Cortex of kidney (tissue), 1 donor: ENCODE results near the gene RPL10.

Experiments
- DNase-seq: peaks from one replicate; lab custom pipeline; 2025; lab: John Stamatoyannopoulos, UW

Gene RPL10

DNA sequence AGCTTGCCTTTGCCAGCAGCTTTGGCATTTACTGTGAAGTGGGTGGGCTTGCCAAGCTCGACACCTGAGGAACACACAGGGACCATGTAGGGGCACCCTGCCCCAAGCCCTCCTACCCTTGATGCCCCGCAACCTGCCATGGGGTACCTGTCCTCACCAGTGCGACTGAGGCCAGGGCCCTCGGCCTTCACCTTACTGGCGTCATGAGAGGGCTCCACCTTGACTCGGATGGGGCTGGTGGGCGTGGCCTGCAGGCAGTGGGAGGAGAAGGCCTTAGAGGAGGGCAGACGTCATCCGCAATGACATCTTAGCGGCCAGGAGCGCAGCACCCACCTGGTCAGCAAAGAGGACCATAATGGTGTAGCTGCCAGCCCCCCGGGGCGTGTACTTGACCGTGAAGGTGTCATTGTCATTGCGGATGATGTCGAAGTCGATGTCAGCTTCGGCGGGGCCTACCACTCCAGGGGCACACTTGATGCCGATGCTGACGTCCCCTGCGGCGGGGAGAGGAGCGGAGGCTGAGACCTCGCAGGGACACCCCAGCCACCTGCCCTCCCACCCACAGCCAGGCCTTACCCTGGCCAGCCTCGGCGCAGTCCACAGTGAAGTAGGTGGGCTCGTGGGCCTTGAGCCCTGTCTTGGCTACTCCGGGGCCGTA, 36.0 kb upstream of the RPL10 start:
- no peak for DNase-seq

DNA sequence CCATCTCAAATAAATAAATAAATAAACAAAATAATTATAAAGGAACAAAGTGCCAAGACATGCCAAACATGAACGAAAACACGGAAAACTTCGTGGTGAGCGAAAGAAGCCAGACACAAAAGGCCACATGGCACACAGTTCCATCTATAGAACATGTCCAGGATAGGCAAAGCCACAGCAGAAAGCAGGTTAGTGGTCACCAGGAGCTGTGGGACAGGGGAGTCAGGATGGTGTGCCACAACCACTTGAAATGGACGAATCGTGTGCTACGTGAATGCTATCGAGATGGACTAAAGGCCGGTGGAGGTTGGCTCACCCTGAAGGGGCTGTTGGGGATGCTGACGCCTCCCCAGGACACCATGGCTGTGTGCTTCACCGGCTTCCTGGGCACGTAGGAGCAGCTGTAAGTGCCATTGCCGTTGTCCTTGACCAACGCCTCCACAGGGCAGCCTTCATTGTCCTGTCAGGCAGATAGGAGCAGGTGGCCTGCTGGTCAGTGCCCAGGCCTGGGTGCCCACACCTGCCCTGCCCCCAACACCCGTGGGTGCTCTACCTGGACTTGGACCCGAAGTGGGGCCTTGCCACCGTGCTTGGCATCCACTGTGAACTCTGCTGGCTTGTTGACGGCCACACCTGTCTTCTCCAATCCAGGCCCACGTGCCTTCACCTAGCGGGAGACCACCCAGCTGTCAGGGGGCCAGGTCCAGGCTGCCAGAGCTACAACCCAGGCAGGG, 34.3 kb upstream of the RPL10 start:
- DNase-seq: no peak

DNA sequence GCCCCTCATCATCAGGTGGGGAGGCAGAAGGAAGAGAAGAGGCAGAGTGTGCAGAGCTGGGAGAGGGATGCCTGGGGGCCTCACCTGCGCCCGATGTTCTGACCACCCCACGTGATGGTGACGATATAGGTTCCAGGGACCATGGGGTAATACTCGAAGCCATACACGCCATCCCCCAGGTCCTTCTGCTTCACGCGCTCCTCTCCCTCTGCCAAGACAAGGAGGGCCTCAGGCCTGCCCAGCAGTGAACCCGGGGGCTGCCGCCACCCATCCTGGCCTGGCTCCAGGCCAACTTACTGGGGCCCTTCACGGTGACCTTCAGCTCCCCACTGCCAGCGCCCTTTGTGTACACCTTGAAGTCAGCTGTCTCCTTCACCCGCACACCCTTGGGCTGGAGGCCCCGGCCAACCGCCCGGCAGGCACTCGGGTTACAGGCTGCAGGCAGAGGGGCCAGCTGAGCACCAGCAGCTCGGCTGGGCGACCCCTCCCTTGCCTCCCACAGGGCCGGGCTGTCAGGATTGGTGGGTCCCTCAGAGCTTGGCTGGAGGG, 33.1 kb upstream of the RPL10 start:
- DNase-seq: no peak

DNA sequence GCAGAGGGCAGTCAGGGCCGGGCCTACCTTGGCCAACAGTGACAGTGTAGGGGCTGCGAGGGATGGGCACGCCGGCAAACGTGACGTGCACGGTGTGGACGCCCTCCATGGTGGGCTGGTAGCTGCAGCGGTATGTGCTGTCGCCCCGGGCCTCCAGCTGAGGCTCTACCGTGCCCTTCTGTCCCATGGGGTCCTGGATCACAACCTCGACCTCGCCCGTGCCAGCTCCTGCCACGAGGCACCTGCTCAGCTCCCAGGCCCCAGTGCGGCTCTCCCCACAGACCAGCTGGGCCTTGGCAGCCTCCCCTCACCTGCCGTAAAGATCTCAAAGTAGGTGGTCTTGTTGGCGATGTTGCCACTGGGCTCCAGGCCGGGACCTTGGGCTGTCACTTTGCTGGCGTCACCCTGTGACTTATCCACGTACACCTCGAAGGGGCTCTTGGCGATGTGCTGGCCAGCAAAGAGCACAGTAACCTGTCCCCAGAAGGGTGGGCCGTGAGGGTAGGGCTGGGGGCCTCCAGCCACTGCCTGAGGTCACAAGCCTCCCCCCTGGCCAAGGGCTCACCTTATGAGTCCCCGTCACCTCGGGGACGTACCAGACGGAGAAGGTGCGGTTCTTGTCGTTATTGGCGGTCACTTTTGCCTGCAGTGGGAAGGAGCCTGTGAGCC, 32.0 kb upstream of the RPL10 start:
- no peak for DNase-seq

DNA sequence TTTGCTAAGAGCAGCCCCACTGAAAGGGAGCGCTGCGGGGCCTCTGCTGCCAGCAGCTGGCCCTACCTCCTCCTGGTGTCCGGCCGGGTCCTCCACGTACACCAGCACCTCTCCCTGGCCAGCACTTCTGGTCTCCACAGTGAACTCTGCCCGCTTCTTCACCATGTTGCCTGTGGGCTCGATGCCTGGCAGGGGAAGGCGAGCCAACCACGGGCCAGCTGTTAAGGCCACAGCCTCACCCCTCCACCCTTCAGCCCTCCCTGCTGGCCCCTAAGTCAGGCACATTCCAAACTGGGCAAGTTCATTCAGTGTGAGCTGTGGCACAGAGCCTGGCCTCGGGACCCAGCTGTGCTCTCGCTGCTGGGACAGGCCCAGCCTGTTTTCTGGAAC, 31.5 kb upstream of the RPL10 start:
- no peak for DNase-seq

DNA sequence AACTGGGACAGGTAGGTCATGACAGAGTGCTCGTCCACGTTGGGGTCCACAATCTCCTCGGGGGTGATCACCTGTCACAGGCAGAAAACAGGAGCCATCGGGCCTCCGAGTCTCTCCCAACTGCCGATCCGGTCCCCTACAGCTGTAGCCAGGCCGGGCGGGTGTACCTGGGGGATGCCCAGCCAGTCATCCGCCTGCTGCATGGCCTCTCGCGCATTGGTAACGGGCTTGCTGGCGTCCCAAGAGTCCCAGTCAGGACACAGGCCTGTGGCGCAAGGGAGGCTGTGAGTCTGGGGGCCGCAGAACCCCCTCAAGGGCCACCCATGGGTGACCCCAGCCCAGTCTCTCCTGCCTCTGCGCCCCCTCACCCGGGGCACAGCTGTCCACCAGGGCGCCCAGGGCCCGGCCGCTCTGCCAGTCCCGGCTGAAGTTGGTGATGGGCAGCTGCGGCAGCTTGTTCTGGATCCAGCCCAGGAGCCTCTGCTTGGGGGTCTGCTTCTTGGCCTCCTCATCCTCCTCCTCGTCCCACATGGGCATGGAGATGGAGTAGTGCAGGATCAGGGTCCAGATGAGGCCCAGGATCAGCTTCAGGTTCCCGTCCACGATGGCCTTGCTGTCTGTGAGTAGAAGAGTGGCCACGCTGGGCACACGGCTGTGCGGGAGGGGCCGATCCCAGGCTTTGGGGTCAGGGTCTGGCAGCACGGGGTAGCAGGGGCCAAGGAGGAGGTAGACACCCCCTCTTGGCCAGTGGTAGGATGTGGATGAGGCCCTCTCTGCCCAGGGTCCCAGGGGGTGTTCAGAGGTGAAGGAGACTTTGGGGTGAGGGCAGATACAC, 30.5 kb upstream of the RPL10 start:
- no peak for DNase-seq

DNA sequence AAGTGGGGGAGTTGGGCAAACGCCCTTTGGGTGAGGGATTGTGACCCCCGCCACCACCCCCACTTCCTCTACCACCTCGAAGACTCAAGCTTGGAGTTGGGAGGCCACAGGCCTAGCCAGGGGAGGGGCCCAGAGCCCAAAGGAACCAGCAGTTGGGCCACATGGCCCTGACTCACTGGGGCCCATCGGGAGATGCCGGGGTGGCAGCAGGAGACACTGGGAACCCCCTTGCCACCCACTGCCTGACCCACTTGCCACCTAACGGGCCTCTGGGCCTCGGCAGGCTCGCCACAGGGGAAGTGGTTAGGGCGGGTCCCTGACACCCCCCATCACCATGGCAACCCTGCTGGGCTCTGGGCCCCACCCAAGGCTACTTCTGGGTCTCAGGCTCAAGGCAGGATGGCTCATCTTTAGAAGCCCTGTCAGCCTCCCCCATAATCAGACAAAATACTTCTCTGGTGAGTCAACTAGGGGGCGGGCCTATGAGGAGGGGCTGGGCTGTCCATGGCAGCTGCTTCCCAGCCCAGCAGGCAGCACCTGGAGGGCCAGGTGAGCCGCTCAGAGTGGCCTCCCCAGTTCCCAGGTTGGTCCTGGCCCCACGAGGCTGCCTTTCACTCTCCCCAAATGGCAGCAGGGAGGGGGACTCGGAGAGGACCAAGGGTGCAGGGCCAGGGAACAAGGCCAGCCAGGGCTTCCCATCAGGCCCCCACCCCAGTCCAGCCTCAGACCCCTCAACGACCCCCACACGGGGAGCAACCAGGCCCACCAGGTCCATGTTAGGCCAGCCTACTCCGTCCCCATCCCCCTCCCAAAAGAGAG, 29.3 kb upstream of the RPL10 start:
- no peak for DNase-seq

DNA sequence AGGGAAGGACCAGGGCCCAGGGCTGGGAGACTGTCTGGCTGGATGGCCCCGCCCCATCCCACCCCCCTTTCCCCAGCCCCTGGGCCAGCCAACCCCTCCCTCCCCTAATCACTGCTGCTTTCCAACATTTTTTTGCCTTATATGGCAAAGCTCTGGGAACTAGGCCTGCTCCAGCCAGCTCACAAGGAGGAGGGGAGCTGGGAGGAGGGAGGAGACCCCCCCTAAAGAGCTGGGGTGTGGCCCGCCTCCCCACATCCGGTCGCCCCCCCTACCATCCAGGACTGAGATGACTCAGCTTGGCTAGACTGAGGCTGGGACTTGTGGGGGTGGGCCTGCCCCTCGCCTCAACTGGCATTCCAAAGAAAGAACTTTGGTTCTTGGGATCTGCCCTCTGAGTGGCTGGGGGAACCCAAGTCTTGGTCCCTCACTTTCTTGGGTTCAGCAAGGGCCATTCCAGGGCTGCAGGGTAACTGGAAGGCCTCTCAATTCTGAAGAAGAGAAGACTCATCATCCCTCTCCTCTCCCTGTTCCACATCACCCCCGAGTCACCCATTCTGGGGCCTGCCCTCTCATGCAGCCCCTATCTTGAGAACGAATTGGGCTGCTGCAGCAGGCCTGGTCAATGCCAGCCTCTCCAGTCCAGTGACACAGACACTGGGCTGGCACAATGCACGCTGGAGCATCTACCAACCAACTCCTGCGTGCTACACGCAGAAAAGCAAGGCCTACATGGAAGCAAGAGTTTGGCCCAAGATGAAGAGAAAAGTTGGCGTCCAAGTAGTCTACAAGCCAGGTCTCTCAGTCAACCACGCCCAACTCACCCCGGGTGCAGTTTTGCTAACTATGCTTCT, 28.5 kb upstream of the RPL10 start:
- no peak for DNase-seq

DNA sequence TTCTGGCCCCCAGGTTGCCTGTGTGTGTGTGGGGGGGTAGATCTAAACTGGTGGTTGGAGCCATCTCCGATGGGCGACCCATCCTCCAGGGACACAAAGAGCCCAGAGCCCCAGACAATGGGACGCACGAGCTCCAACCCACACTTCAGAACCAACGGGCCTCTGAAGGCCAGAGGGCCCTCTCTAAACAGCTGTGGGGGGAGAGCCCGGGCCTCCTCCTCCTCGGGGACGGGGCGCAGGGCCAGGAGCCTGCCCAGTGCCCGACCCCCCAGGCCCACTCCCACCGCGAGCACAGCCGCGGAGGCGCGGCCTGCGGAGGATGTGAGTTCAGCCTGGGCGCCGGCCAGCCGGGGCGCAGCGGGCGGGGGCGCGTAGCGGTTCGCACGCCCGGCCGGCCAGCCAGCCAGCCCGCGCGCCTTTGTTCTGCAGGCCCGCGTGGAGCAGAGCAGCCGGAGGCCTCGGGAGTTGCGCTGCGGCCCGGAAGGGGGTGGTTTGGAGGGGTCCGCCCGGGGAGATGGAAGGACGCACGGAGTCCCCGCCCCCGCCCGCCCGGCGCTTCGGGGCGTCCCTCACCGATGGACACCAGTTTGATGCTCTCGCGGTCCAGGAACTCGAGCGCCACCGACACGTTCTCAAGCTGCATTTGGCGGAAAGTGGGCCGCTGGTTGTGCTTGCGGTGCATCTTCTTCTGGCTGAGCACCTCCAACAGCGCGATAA, 27.7 kb upstream of the RPL10 start:
- DNase-seq: no peak

DNA sequence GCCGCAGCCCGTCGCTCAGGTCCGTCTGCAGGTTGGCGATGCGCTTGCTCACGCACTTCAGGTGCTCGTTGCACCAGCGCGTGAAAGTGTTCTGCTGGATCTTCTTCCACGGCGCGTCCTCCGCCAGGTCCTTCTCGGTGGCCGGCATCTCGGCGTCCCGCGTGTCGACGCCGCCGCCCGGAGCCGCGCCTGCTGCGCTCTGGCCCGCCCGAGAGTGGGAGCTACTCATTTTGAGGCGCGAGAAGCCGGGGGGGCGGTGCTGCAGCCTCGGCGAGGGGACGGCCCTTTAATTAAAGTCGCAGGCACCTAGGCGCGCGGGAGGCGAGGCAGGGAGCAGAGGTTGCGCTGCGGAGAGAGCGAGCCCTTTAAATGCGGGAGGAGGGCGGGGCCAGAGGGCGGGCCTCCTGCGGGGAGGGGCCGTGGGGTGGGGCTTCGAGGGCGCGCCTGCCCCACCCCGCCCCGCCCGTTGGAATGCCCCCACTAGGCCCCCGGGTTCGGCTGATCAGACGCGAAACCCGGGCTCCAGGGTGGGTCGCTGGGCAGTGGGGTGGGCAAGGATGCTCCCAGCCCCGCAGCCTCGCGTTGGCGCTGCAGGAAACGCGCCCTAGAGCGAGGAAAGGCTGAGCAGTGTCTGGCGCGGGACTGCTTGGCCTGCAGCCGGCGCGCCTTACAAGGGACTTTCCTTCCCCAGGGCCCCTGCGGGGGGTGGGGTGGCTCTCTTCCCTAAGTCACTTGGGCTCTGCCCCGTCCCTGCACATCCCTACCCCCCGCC, 27.0 kb upstream of the RPL10 start:
- no peak for DNase-seq

DNA sequence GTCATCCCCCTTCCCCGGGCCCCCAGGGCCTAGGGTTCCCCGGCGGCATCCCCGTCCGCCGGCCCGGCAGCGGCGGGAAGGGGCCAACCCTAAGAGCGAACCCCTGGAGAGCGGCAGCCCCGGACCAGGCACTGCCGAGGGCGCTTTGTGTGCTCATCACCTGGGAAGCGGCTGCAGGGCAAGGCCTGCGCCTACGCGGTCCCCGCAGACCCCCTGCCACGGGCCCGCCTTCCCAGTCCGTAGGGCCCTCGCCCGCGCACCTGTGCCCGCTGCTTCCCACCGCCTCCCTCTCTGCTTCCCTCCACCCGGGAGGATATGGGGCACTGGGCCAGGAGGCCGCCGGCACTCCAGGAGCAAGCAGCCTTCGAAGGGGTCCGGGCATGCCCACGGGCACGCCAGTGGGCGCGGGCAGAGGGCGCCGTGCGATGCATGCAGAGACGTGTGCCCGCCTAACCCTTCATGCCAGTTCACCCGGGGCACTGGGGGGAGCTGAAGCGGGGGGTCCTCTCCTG, 26.3 kb upstream of the RPL10 start:
- DNase-seq: no peak

DNA sequence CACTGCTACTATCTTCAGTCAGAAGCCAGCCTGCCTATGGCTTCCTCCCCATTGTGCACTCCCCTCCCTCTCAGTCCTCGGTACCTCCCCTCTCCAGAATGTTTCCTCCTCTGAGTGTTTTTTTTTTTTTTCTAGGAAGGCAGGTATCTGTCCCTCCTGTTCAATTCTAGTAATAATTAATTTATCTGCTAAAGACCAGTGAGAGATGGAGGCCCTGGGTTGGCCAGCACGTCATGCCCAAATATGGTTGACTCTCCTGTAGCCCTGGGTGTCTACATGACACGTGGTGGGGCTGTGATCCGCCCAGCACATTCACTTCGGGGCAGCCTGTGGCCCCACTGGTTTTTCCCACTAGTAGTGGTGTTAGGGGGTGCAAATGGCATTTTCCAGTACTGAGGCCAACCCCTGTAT, 25.6 kb upstream of the RPL10 start:
- no peak for DNase-seq

DNA sequence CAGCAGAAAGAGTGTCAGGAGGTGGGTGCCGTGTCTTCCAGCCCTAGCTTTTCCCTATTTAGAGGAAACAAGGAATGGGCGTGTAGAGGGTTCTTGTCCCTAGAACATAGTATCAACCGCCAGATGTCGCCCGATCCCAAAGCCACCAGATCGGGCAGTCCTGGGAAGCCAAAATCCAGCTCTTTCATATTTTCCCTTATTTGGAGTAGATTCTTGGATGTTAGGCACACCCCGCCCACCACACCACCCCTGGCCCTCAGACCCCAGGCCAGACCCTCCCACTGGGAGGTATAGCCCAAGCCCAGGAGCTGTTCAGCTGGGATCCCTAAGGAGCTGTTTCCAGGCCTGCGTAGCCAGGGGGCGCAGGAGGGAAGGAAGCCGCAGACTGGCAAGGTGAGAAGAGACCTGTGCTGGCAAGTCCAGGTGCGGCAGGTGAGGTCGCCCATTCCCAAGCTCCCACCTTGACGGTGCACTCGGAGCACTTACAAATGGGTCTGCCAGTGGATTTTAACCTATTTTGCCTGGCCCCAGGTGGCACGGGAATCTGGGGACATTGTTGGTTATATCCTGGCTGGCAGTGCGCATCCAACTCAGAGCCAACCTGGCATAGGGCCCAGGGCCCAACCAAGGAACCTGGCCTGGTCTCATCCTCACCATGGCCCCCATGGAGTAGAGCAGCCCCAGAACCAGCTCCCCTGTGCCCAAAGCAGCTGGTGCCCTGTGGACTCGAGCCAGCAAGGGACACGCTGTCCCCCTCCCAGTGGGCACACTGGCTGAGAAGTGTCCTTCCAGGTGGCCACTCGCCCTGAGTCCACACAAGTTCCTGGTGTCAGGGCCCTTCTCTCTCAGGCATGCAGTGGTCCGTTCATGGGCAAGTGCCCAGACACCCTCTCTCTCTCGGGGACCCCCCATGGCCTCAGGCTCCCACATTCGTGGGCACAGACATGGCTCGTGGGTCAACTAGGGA, 24.6 kb upstream of the RPL10 start:
- no peak for DNase-seq

DNA sequence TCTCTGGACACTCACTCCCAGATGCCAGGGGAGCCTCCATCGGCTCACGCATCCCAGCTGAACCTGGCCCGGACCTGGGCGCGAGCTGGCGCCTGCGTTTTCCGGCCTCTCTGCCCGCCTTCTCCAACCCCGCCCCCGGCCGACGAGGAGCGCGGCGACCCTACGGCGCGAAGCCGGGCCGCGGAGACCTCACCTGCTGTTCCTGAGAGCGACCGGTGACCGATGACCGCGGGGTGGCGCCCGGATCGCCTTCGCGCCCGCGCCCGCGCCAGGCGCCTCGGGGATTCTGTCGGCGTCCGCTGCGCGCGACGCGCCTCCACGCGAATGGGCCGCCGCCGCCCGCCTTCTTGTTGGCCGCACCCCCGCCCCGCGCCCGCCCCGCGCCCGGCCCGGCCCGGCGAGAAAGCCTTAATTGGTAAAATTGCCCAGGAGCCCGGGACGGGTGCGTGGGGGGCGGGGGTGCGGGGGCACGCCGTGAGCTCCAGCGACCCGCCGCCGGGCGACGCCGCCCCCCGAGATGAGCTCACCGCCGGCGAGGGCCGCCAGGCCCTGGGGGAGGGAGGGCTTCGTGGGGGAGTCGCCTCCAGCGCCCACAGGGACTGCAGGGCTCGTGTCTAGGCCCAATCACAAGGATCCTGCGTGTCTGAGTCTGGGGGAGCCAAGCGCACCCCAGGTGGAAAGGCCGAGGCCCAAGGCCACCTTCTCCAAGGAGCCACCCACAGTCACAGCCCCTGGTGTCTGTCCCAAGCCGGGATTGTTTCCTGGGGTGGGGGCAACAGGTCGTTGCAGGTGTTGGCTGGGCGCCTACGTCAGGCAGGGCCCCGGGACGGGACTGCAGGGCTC, 23.6 kb upstream of the RPL10 start, which contains the start of gene FLNA:
TSS of gene FLNA (minus strand) at position 322 of the 843 bp plus-strand sequence. CDS start 3,389 bp downstream, outside the sequence.
- DNase-seq: no peak

DNA sequence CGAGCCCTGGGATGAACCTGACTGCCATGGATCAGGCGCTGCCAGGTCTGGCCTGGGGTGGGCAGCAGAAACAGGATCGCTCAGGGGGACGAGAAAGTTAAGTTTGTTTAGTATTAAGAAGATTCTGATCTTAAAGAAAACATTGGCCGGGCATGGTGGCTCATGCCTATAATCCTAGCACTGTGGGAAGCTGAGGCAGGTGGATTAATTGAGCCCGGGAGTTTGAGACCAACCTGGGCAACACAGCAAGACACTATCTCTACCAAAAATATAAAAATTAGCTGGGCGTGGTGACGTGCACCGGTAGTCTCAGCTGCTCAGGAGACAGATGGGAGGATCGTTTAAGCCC, 23.0 kb upstream of the RPL10 start:
- DNase-seq: no peak

DNA sequence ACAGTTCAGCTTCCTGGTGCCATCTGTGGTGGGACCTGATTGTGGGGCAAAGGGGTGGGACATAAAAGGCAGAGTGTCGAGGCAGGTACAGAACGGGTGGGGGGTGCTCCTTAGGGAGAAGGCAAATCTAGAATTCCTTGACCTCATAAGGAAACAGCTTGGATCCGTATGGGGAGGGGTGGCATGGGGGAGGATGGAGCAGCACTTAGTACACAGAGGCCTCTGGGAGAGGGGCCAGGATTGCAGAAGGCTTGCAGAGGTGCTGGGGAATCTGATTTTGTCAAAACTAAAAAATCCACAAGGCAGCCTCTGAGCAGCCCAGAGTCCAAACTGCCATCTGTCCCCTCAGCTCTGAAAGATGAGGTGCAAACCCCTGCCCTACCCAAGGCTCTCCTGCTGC, 21.4 kb upstream of the RPL10 start:
- DNase-seq: no peak
